Measurements from ENCODE around the gene HGD. TPM values are rescaled to one million over a fixed set of nuclear protein-coding genes. Genes with fewer than 3 reads are reported as not detected.

HGD gene
- total and polyA plus RNA-seq, 2 donors (not counting 3 experiments of a cell fraction or from before 2014, with no cell fraction given): 0.18 to 0.22 TPM

- FAIRE-seq: peak; percentile 86
- no peaks in the 10 kb centered on the region for H3K9me1 ChIP-seq (replicated peaks; ENCODE audit: control insufficient read depth, extremely low read depth, insufficient read depth, low read length)
- BruUV-seq (replicated peaks): no TSS peak
- no peak overlapping the region for H3K4me3 ChIP-seq (replicated peaks in 1 of 3; ENCODE audit: insufficient read depth in 1 of 3, low read depth in 1 of 3, low read length in 3 of 3)
- TF ChIP-seq, protein P1, sequence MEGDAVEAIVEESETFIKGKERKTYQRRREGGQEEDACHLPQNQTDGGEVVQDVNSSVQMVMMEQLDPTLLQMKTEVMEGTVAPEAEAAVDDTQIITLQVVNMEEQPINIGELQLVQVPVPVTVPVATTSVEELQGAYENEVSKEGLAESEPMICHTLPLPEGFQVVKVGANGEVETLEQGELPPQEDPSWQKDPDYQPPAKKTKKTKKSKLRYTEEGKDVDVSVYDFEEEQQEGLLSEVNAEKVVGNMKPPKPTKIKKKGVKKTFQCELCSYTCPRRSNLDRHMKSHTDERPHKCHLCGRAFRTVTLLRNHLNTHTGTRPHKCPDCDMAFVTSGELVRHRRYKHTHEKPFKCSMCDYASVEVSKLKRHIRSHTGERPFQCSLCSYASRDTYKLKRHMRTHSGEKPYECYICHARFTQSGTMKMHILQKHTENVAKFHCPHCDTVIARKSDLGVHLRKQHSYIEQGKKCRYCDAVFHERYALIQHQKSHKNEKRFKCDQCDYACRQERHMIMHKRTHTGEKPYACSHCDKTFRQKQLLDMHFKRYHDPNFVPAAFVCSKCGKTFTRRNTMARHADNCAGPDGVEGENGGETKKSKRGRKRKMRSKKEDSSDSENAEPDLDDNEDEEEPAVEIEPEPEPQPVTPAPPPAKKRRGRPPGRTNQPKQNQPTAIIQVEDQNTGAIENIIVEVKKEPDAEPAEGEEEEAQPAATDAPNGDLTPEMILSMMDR (IDR thresholded peaks at IDR 0.05; ENCODE audit: extremely low read depth in 1 of 2, insufficient read depth in 1 of 2, low read depth in 1 of 2, low read length in 2 of 2): peak in 1 of 2 donors; percentile 3
- no peak for TF ChIP-seq POLR2A (IDR thresholded peaks at IDR 0.05; ENCODE audit: low read depth, low read length)
- peak; percentile 87 for TF ChIP-seq FOS (IDR thresholded peaks at IDR 0.05; ENCODE audit: borderline replicate concordance, insufficient read depth, low read length)
- no peak for TF ChIP-seq EZH2 (IDR thresholded peaks at IDR 0.05; ENCODE audit: borderline replicate concordance, low read depth, low read length, severe bottlenecking)
- TF ChIP-seq GATA2 (IDR thresholded peaks at IDR 0.05; ENCODE audit: insufficient read depth, insufficient read length, low read depth, low read length): no peak
- peak; percentile 34 for TF ChIP-seq JUN (IDR thresholded peaks at IDR 0.05; ENCODE audit: borderline replicate concordance, insufficient read depth, insufficient read length, low read depth)
- TF ChIP-seq, protein P2, sequence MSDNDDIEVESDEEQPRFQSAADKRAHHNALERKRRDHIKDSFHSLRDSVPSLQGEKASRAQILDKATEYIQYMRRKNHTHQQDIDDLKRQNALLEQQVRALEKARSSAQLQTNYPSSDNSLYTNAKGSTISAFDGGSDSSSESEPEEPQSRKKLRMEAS (IDR thresholded peaks at IDR 0.05; ENCODE audit: insufficient read depth, insufficient read length): no peak
- TF ChIP-seq MYC (IDR thresholded peaks at IDR 0.05; ENCODE audit: low read depth, low read length): no peak
- TF ChIP-seq POLR2AphosphoS5 (IDR thresholded peaks at IDR 0.05; ENCODE audit: insufficient read depth, low read depth, low read length): peak; percentile 32
- H3K4me1 ChIP-seq (ENCODE audit: control insufficient read depth, extremely low read depth, insufficient read depth, low read length): peaks cover 9% of the 10 kb centered on the region
- ChIA-PET CTCF (interaction anchor here (0.9 to 1.7 kb wide), 6 partner anchors 11 to 152 kb away, joined by 3 to 9 read pairs (median 4); no protein-coding TSS in a partner anchor), POLR2A (interaction anchor here (1.1 kb wide), 1 partner anchor 100 kb away, joined by 3 read pairs; the partner anchor contains the start of genes GTF2E1 and RABL3)
- H4K20me1 ChIP-seq (replicated peaks; ENCODE audit: control insufficient read depth, extremely low read depth, insufficient read depth, low read length): no peaks in the 10 kb centered on the region
- H3K27ac ChIP-seq (ENCODE audit: insufficient read depth, low read depth, low read length): peak overlapping the region; percentile 54
- H3K4me2 ChIP-seq (ENCODE audit: insufficient read depth, low read length): peak overlapping the region; percentile 57
- DNase-seq (ENCODE audit: low read depth, low spot score): peak; percentile 40
- H3K9me3 ChIP-seq (replicated peaks; ENCODE audit: control insufficient read depth, insufficient read depth, low read length): no peaks in the 10 kb centered on the region
- no peaks in the 10 kb centered on the region for H3K36me3 ChIP-seq (ENCODE audit: control insufficient read depth in 2 of 2, extremely low read depth in 1 of 2, insufficient read depth in 2 of 2, low read length in 2 of 2)
- H3K9ac ChIP-seq (replicated peaks; ENCODE audit: extremely low read depth, insufficient read depth, low read length): peak overlapping the region; percentile 14
- H2AFZ ChIP-seq (ENCODE audit: low read depth, low read length): peak overlapping the region; percentile 92
- dilution Hi-C loops (cut with MboI; ENCODE audit: extremely low pct_ligation_motif_present, low sequenced_read_pairs) (no loop called here), intact Hi-C loops (cut with micrococcal nuclease) (loop anchor here (2.0 to 5.0 kb wide), 2 partner anchors 36 to 265 kb away; partner anchors contain the start of gene STXBP5L)
- no peaks in the 10 kb centered on the region for H3K79me2 ChIP-seq (ENCODE audit: control insufficient read depth, insufficient read depth, low read length)
- no peaks in the 10 kb centered on the region for H3K27me3 ChIP-seq (ENCODE audit: control insufficient read depth in 2 of 2, insufficient read depth in 2 of 2, low read length in 2 of 2)
Measured at GRCh38 chr3:120642368-120642948, 39.6 kb downstream of the HGD start.
